DMS79 treated with DMSO at 0.1 percent for 48 hours (cell line): Measurements from ENCODE around the gene MTERF2.
"Not testable (repeated sequence)": the region's sequence is repeated elsewhere in the genome, so short reads cannot be mapped to it uniquely, and the experiment has no call there.

ENCODE experiments used
- DNase-seq: peaks from one replicate; lab custom pipeline; 2025; lab: John Stamatoyannopoulos, UW

The MTERF2 gene

GRCh38 chr12:106986625-106987389, at the start of gene MTERF2:
MTERF2 (minus strand) TSS chr12:106987146; CDS start chr12:106978714, 8,432 bp downstream.
- peak; percentile 86 for DNase-seq

- no peak for DNase-seq
These were observed 48.8 kb upstream of the MTERF2 start for GRCh38 chr12:107035733-107036132.

GRCh38 chr12:107033758-107034739, 47.1 kb upstream of the MTERF2 start:
- no peak for DNase-seq

- DNase-seq = no peak
These were observed 45.3 kb upstream of the MTERF2 start for GRCh38 chr12:107032266-107032665.

- DNase-seq = no peak
These were observed 44.1 kb upstream of the MTERF2 start for GRCh38 chr12:107031061-107031460.

DNA sequence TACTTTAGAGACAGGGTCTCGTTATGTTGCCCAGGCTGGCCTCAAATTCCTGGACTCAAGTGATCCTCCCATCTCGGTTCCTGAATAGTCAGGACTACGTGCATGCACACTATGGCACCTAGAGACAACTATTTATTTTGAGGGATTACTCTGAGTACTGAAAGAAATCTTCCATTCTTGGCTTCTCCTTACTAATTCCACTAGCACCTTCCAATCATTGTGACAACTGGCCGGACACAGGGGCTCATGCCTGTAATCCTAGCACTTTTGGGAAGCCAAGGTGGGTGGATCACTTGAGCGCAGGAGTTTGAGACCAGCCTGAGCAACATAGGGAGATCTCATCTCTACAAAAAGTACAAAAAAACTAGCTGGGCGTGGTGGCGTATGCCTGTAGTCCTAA, 42.1 kb upstream of the MTERF2 start:
- no peak for DNase-seq

GRCh38 chr12:107027636-107028053, 40.7 kb upstream of the MTERF2 start:
- DNase-seq = peak; percentile 32

DNA sequence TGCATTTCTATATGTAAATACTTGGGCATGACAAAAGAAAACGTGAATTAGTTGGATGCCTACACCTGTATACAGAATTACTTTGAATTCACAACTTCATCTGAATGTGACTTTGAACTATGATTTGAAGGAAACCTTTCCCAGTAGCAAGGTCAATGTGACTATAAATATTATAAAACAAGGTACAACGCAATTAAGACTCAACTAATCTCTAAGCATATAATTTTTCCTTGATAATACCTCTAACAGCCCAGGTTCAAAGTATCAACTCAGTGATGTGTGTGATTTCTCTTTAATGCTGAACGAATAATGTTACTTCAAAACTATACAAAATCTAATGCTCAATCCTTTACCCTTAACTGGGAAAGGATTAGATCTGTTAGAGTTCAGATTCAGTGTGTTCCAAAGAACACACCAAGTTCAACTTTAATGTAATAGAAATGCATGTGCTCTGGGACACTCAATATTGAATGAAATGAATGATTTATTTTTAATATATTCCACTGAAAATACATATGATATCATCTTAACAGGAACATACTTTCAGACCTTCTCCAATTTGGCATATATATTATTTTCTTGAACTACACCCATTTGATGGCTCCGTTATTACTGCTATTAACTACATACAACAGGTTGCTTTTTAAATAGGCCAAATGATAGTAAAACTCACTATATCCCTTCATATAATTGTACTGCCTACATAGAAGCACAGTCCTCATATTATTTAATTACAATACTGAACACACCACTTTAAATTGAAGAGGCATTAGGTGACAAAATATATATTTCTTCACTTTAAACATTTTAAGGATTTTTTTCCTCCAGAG, 40.1 kb upstream of the MTERF2 start:
- DNase-seq = no peak

DNA sequence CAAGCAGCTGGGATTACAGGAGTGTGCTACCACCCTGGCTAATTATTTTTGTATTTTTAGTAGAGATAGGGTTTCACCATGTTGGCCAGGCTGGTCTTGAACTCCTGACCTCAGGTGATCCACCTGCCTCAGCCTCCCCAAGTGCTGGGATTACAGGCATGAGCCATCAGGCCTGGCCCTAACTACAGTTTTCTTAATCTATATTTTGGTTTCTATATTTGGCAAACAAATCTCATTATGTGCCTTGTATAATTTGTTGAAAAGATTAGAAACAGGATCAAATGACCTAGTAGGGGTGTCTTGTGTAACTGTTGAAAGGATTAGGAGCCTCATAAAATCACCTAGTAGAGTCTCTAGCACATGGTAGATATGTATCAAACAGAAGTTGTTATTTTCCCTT, 39.4 kb upstream of the MTERF2 start:
- not testable (repeated sequence) for DNase-seq

GRCh38 chr12:107025671-107026070, 38.7 kb upstream of the MTERF2 start:
- DNase-seq = no peak

DNA sequence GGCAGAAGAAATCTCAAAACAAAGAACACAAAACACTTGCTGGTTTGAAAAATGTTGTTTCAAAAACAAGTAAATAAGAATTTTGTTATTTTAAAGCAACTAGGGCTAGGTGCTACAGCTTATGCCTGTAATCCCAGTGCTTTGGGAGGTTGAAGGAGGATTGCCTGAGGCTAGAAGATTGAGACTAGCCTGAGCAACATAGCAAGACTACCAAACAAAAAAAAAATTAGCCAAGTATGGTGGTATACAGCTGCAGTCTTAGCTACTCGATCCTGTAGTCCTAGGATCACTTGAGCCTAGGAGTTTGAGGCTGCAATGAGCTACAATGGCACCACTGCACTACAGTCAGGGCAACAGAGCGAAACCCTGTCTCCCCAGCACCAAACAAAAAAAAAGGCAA, 32.6 kb upstream of the MTERF2 start:
- DNase-seq = no peak

GRCh38 chr12:107017042-107017441, 30.1 kb upstream of the MTERF2 start:
- no peak for DNase-seq

GRCh38 chr12:107014055-107014454, 27.1 kb upstream of the MTERF2 start:
- DNase-seq = no peak

DNA sequence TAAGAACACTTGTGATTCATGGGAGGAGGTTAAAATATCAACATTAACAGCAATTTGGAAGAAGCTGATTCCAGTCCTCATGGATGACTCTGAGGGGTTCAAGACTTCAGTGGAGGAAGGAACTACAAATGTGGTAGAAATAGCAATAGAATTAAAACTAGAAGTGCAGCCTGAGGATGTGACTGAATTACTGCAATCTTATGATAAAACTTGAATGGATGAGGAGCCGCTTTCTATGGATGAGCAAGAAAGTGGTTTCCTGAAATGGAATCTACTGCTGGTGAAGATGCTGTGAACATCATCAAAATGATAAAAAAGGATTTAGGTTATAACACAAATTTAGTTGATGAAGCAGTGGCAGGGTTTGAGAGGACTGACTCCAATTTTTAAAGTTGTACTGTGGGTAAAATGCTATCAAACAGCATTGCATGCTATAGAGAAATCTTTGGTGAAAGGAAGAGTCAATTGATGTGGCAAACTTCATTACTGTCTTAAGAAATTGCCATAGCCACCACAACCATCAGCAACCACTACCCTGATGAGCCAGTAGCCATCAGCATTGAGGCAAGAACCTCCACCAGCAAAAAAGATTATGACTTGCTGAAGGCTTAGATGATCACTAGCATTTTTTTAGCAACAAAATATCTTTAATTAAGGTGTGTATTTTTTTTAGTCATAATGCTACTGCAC, 25.9 kb upstream of the MTERF2 start:
- DNase-seq = no peak

- no peak for DNase-seq
These were observed 24.6 kb upstream of the MTERF2 start for GRCh38 chr12:107011519-107011918.

GRCh38 chr12:107007411-107007810, 20.5 kb upstream of the MTERF2 start:
- DNase-seq = no peak

DNA sequence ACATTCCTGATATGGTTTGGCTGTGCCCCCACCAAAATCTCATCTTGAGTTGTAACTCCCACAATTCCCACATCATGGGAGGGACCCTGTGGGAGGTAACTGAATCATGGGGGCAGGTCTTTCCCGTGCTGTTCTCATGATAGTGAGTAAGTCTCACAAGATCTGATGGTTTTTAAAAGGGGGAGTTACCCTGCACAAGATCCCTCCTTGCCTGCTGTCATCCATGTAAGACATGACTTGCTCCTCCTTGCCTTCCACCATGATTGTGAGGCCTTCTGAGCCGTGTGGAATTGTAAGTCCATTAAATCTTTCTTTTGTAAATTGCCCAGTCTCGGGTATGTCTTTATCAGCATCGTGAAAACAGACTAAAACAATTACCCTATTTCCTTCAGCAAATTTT, 15.7 kb upstream of the MTERF2 start:
- DNase-seq = not testable (repeated sequence)

GRCh38 chr12:106999446-106999845, 12.5 kb upstream of the MTERF2 start:
- DNase-seq = no peak

DNA sequence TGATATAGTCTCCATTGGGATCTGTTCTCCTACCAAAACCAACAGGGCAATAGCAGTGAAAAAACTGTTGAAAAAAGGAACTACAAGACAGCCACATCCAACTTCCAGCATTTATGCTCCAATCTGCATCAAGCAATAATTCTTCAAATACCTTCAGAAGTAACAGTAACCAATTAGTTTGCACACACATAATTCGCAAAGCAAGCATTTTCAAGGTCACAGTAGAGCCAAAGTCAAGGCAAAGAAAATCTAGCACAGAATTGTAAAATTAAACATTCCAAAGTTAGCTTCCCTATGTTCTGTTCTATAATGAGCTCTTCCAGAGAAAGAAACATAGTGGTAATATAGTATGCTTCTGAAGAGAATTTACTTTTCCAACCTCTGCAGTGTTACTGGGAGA, 11.0 kb upstream of the MTERF2 start:
- no peak for DNase-seq

DNA sequence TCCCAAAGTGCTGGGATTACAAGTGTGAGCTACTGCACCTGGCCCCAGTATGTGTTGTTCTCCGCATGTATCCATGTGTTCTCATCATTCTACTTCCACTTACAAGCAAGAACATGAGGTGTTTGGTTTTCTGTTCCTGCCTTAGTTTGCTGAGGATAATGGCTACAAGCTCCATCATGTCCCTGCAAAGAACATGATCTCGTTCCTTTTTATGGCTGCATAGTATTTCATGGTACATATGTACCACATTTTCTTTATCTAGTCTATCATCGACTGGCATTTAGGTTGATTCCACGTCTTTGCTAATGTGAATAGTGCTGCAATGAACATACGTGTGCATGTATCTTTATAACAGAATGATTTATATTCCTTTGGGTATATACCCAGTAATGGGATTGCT, 9.2 kb upstream of the MTERF2 start:
- DNase-seq = not testable (repeated sequence)

DNA sequence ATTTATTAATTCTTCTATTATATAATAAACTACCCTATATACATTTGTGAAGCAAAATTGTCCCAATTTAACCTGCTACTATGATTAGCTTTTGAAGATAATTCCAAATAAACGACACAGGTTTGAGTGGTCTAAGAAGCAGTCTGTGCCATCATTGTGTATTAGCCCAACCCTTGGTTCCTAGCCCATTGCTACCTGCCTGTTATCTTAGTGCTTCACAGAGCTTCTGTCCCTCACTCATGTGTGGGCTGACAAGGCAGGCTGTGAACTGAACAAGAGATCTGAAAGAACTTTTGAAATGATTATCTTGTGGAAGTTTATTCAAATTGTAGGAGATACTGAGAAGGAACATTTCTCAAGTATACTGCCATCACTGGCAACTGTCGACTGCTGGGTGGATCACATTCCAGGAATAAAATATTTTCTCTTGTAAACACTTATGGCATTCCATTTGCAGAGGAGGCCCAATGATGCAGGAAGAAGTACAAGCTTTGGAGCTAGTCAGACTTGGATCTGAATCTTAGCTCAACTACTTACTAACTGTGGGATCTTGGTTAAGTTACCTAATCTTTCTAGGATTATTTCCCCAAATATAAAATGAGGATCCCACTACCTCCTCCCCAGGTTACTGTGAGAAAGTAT, 7.8 kb upstream of the MTERF2 start:
- DNase-seq = no peak
